Ecto neural progenitor cell (in vitro differentiated cells): Measurements from ENCODE around the gene LONP2.
"Not testable (repeated sequence)": the region's sequence is repeated elsewhere in the genome, so short reads cannot be mapped to it uniquely, and the experiment has no call there.

Experiments used
- DNase-seq: peaks from one replicate; pipeline ENCODE4 v3.0.0-alpha.2; 2018; ENCODE audit warnings: low spot score

Gene LONP2

GRCh38 chr16:48235556-48236136, 8.5 kb upstream of the LONP2 start:
- no peak for DNase-seq

- DNase-seq, result no peak
Observed at GRCh38 chr16:48236286-48236685, 7.8 kb upstream of the LONP2 start.

- not testable (repeated sequence) for DNase-seq
Observed at GRCh38 chr16:48240147-48240546, 4.0 kb upstream of the LONP2 start.

GRCh38 chr16:48244863-48245195, 729 bp downstream of the LONP2 start:
- DNase-seq, result no peak

- DNase-seq, result no peak
Observed at GRCh38 chr16:48246066-48246465, 2.0 kb downstream of the LONP2 start.

- DNase-seq, result no peak
Observed at GRCh38 chr16:48247311-48247710, 3.2 kb downstream of the LONP2 start, which contains the start of gene ABCC11. Gene ABCC11, minus strand, starts transcription at chr16:48247539. Its CDS starts 15,618 bp downstream, at chr16:48231921.

- DNase-seq, result no peak
Observed at GRCh38 chr16:48250520-48251278, 6.6 kb downstream of the LONP2 start.

GRCh38 chr16:48252013-48252412, 7.9 kb downstream of the LONP2 start:
- DNase-seq, result no peak

GRCh38 chr16:48256579-48257177, 12.6 kb downstream of the LONP2 start:
- DNase-seq, result no peak

GRCh38 chr16:48261569-48261968, 17.5 kb downstream of the LONP2 start:
- no peak for DNase-seq

GRCh38 chr16:48262631-48263030, 18.5 kb downstream of the LONP2 start:
- DNase-seq, result no peak

- no peak for DNase-seq
Observed at GRCh38 chr16:48269011-48269410, 24.9 kb downstream of the LONP2 start.

GRCh38 chr16:48271728-48272127, 27.6 kb downstream of the LONP2 start:
- no peak for DNase-seq

- DNase-seq, result no peak
Observed at GRCh38 chr16:48272837-48273421, 28.8 kb downstream of the LONP2 start.

GRCh38 chr16:48274476-48274875, 30.4 kb downstream of the LONP2 start:
- DNase-seq, result no peak

GRCh38 chr16:48276102-48276501, 32.0 kb downstream of the LONP2 start:
- DNase-seq, result no peak

- DNase-seq, result no peak
Observed at GRCh38 chr16:48277158-48277557, 33.1 kb downstream of the LONP2 start.

GRCh38 chr16:48279199-48279598, 35.1 kb downstream of the LONP2 start:
- DNase-seq, result no peak

GRCh38 chr16:48280546-48280945, 36.4 kb downstream of the LONP2 start:
- no peak for DNase-seq

GRCh38 chr16:48282636-48283263, 38.6 kb downstream of the LONP2 start:
- no peak for DNase-seq

GRCh38 chr16:48284772-48285409, 40.8 kb downstream of the LONP2 start:
- no peak for DNase-seq

- DNase-seq, result no peak
Observed at GRCh38 chr16:48287239-48287638, 43.1 kb downstream of the LONP2 start.
